Dermis blood vessel endothelial cell (primary cell): ENCODE measurements around the gene RASL12. TPM values are rescaled to one million over a fixed set of nuclear protein-coding genes. Genes with fewer than 3 reads are reported as not detected.

Source experiments
- DNase-seq: peaks from one replicate; pipeline ENCODE4 v3.0.0; 2010
- total RNA-seq: library from RNA; depleted of rRNA; stranded (reverse); fragments of >200 nt; gene quantifications from 2 replicates; pipeline ENCODE4 v1.2.3, GENCODE V29; 2014

RASL12 gene
- total RNA-seq, 1 donor from 2014 or later, result not detected

GRCh38 chr15:65092911-65093792 is 25.4 kb upstream of the RASL12 start:
- no peak for DNase-seq

- DNase-seq, result no peak
Measured at GRCh38 chr15:65091946-65092770, 24.4 kb upstream of the RASL12 start.

- no peak for DNase-seq
Measured at GRCh38 chr15:65089206-65089824, 21.5 kb upstream of the RASL12 start.

- no peak for DNase-seq
Measured at GRCh38 chr15:65088643-65089021, 20.8 kb upstream of the RASL12 start.

- no peak for DNase-seq
Measured at GRCh38 chr15:65087873-65088642, 20.3 kb upstream of the RASL12 start.

- DNase-seq, result no peak
Measured at GRCh38 chr15:65087411-65087810, 19.6 kb upstream of the RASL12 start.

GRCh38 chr15:65086680-65087111 is 18.9 kb upstream of the RASL12 start:
- DNase-seq, result peak; percentile 31

GRCh38 chr15:65085990-65086679 is 18.3 kb upstream of the RASL12 start:
- peak; percentile 52 for DNase-seq

GRCh38 chr15:65085207-65085753 is 17.5 kb upstream of the RASL12 start:
- DNase-seq, result no peak

GRCh38 chr15:65084500-65085206 is 16.9 kb upstream of the RASL12 start:
- no peak for DNase-seq

GRCh38 chr15:65083262-65083701 is 15.5 kb upstream of the RASL12 start:
- no peak for DNase-seq

- DNase-seq, result no peak
Measured at GRCh38 chr15:65082303-65082953, 14.6 kb upstream of the RASL12 start.

GRCh38 chr15:65081758-65082157 is 14.0 kb upstream of the RASL12 start:
- no peak for DNase-seq

GRCh38 chr15:65081270-65081669 is 13.5 kb upstream of the RASL12 start:
- no peak for DNase-seq

GRCh38 chr15:65079580-65079979 is 11.8 kb upstream of the RASL12 start:
- no peak for DNase-seq

GRCh38 chr15:65077981-65078352 is 10.2 kb upstream of the RASL12 start:
- DNase-seq, result peak; percentile 83

GRCh38 chr15:65077291-65077980 is 9.6 kb upstream of the RASL12 start:
- no peak for DNase-seq

- DNase-seq, result no peak
Measured at GRCh38 chr15:65076486-65077290, 8.9 kb upstream of the RASL12 start, which contains the start of gene KBTBD13. TSS of gene KBTBD13 (plus strand) at chr15:65076746. CDS start at chr15:65076816, 70 bp downstream.
